ENCODE results near the gene ATRAID. TPM values are rescaled to one million over a fixed set of nuclear protein-coding genes. Genes with fewer than 3 reads are reported as not detected.

ATRAID gene
- total RNA-seq, 1 experiment from 2014 or later: 108 TPM

GRCh38 chr2:27236626-27237025 is 24.8 kb downstream of the ATRAID start:
- peaks cover 70 to 100% (median 99%) of the 10 kb centered on the region in 3 experiments for H3K36me3 Mint-ChIP-seq (ENCODE audit: insufficient read depth in 1 of 3, low read depth in 3 of 3)
- no peak overlapping the region for H3K4me3 Mint-ChIP-seq
- Histone ChIP-seq H3K4ac (ENCODE audit: low read depth, low read length) (no peak overlapping the region), H2BK15ac (ENCODE audit: low read depth, low read length) (no peak overlapping the region), H2AFZ (ENCODE audit: low read length) (no peak overlapping the region), H3K9me3 (ENCODE audit: control insufficient read depth, low read depth, low read length) (no peaks in the 10 kb centered on the region), H3K56ac (ENCODE audit: insufficient read length, low read depth, low read length) (no peak overlapping the region), H3K4me1 (ENCODE audit: insufficient read depth, low read length) (no peaks in the 10 kb centered on the region), H2BK5ac (ENCODE audit: insufficient read length, low read length) (no peak overlapping the region), H3K9ac (ENCODE audit: extremely low read depth, insufficient read length, low read length) (no peak overlapping the region), H3K23ac (ENCODE audit: insufficient read length, low read depth, low read length) (no peak overlapping the region), H3K18ac (ENCODE audit: insufficient read length, low read depth, low read length) (no peak overlapping the region), H2BK120ac (ENCODE audit: low read depth, low read length, poor library complexity, severe bottlenecking) (no peak overlapping the region), H3T11ph (ENCODE audit: low read length) (no peak overlapping the region), H2BK12ac (ENCODE audit: insufficient read length, low read depth, low read length) (no peak overlapping the region), H3K27ac (ENCODE audit: insufficient read length, low read depth, low read length) (no peak overlapping the region), H3K14ac (ENCODE audit: insufficient read depth, low read length) (no peak overlapping the region), H3K23me2 (ENCODE audit: insufficient read length, low read depth, low read length, poor library complexity, severe bottlenecking) (no peaks in the 10 kb centered on the region), H3K27me3 (ENCODE audit: insufficient read depth, low read length) (no peaks in the 10 kb centered on the region), H2AK5ac (ENCODE audit: insufficient read length, low read length) (no peak overlapping the region), H4K5ac (ENCODE audit: insufficient read length, low read depth, low read length) (no peak overlapping the region), H4K20me1 (ENCODE audit: control insufficient read depth, insufficient read depth, insufficient read length) (peaks cover 2% of the 10 kb centered on the region), H3K4me2 (ENCODE audit: insufficient read depth, insufficient read length, low read length) (no peak overlapping the region), H3K79me2 (ENCODE audit: insufficient read depth, low read length) (no peaks in the 10 kb centered on the region), H4K8ac (replicated peaks; ENCODE audit: insufficient read length, low read depth, low read length) (no peak overlapping the region), H2BK20ac (ENCODE audit: low read depth, low read length, poor library complexity, severe bottlenecking) (no peak overlapping the region), H4K91ac (ENCODE audit: insufficient read length, low read depth, low read length) (no peak overlapping the region), H3K79me1 (ENCODE audit: insufficient read depth, low read depth, low read length, poor library complexity, severe bottlenecking) (no peaks in the 10 kb centered on the region)
- TF ChIP-seq CTCF (conservative IDR thresholded peaks at IDR 0.05): no peak
- no peaks in the 10 kb centered on the region for H3K9me3 Mint-ChIP-seq
- WGBS (ENCODE audit: extremely low coverage, insufficient read length, low lambda C conversion rate): no CpG with 5 or more reads among the region's 3 CpGs
- no peaks in the 10 kb centered on the region for H3K27me3 Mint-ChIP-seq (ENCODE audit: low read depth)
- H3K4me1 Mint-ChIP-seq: no peaks in the 10 kb centered on the region
- DNase-seq: no peak
- no peak overlapping the region; a peak in 1 of 7 replicates for H3K27ac Mint-ChIP-seq
